ENCODE measurements around the gene IQSEC3.
"Not testable (repeated sequence)": the region's sequence is repeated elsewhere in the genome, so short reads cannot be mapped to it uniquely, and the experiment has no call there.

Gene IQSEC3

DNA sequence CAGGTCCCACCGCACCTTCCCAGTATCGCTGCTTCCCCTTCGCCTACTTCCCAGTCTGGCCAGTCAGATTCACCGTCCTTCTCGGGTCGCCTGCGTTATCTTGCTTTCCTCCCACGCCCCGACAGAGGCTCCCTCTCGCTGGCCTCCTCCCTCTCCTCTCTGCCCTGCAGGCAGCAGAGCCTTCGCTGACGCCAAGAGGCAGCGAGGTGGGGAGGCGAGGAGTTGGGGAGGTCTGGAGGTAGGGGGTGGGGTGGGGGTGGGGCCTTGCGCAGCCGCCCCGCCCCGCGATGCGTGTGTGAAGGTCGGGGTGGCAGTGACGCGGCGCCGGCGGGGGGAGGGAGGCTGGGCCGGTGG, at the start of gene IQSEC3:
Gene IQSEC3, plus strand, starts transcription at position 340 of the 354 bp plus-strand sequence. CDS start 116 bp downstream, outside the sequence.
- DNase-seq (ENCODE audit: low read depth) = not testable (repeated sequence)

DNA sequence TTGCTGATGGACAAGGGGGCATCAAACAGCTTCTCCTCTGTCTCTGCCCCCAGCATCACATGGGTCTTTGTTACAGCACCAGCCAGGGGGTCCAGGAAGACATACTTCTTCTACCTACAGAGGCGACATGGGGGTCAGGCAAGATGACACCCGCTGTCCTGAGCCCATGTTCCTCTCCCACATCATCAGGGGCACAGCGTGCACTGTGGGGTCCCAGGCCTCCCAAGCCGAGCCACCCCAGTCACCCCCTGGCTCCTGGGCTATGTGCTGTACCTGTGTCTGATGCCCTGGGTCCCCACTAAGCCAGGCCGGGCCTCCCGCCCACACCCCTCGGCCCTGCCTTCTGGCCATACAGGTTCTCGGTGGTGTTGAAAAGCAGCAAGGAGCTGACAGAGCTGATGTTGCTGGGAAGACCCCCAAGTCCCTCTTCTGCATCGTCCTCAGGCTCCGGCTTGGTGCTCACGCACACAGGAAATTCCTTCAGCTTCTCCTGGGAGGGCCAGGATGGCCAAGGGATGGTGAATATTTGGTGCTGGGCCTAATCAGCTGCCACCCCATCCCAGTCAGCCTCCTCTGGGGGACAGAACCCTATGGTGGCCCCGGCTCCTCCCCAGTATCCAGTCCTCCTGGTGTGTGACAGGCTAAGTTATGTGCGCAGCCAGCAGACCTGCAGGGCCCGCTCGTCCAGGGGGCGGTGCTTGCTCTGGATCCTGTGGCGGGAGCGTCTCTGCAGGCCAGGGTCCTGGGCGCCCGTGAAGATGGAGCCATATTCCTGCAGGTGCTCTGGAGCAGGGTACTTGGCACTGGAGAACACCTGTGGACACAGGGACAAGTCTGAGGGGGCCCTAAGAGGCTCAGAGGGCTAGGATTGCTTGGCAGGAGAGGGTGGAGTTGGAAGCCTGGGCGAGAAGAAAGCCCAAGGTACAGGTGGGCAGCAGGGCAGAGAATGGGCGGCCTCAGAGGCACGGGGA, 48.9 kb upstream of the IQSEC3 start:
- DNase-seq (ENCODE audit: low read depth) = not testable (repeated sequence)

- DNase-seq (ENCODE audit: low read depth) = not testable (repeated sequence)
Observed at GRCh38 chr12:18821-19567, 47.6 kb upstream of the IQSEC3 start.

GRCh38 chr12:19906-20305, 46.7 kb upstream of the IQSEC3 start:
- DNase-seq (ENCODE audit: low read depth) = not testable (repeated sequence)

- no peak for DNase-seq (ENCODE audit: low read depth)
Observed at GRCh38 chr12:20757-21156, 45.8 kb upstream of the IQSEC3 start.

- DNase-seq (ENCODE audit: low read depth) = no peak
Observed at GRCh38 chr12:21301-22189, 45.0 kb upstream of the IQSEC3 start.

GRCh38 chr12:22190-22529, 44.4 kb upstream of the IQSEC3 start:
- DNase-seq (ENCODE audit: low read depth) = no peak

DNA sequence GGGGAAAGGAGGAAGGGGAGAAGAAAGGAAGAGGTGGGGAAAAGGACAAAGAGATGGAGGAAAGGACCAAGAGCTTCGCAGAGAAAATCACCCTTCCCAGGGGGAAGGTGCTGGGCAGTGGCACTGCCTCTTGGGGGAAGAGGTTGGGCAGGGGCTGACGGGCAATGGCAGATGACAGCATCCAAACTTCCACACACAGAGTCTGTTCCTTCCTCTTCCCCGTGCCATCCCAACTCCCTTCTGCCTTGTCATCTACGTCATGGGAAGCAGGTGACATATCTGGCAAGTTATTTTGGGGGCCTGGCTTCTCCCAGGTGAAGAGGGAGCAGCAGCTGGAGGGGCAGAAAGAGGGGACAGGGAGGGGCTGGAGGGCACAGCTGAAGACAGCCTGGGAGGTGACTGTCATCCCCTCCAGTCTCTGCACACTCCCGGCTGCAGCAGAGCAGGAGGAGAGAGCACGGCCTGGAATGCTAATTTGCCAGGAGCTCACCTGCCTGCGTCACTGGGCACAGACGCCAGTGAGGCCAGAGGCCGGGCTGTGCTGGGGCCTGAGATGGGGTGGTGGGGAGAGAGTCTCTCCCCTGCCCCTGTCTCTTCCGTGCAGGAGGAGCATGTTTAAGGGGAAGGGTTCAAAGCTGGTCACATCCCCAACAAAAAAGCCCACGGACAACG, 43.9 kb upstream of the IQSEC3 start:
- DNase-seq (ENCODE audit: low read depth) = no peak

DNA sequence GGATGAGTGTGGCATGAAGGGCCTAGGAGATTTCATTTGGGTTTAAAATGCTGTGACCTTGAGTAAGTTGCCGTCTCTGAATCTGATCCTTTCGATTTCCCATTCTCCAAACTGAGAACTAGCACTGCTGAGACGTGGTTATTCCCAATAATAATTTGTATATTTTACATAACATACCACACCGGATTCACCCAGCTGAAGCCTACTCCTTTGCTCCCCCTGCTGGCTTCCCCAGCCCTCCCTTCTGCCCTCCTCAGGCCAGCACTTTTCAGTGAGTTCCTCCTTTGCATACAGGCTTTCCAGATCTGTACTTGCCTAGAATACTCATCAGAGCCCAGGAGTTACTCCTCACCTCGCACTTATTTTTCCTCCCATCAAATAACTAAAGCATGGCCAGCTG, 38.7 kb upstream of the IQSEC3 start:
- DNase-seq (ENCODE audit: low read depth) = not testable (repeated sequence)

- not testable (repeated sequence) for DNase-seq (ENCODE audit: low read depth)
Observed at GRCh38 chr12:38775-39174, 27.8 kb upstream of the IQSEC3 start.

- not testable (repeated sequence) for DNase-seq (ENCODE audit: low read depth)
Observed at GRCh38 chr12:39555-40265, 26.9 kb upstream of the IQSEC3 start.

DNA sequence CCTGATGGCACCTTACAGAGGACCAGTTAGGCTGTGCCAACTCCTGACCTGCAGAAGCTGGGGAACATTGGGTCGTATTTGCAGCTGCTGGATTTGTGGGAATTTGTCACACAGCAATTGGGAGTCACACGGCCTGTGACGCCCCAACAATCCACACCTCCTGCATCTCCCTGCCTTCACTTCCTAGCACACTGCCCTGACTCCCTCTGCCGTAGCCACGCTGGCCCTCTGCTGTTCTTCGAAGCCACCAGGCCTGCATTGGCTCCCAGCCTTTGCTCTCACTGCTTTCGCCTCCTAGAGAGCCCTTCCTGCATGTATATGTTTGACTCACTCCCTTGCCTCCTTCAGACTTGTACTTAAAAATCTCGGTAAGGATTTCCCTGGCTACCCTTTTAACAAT, 22.2 kb upstream of the IQSEC3 start:
- DNase-seq (ENCODE audit: low read depth) = not testable (repeated sequence)

DNA sequence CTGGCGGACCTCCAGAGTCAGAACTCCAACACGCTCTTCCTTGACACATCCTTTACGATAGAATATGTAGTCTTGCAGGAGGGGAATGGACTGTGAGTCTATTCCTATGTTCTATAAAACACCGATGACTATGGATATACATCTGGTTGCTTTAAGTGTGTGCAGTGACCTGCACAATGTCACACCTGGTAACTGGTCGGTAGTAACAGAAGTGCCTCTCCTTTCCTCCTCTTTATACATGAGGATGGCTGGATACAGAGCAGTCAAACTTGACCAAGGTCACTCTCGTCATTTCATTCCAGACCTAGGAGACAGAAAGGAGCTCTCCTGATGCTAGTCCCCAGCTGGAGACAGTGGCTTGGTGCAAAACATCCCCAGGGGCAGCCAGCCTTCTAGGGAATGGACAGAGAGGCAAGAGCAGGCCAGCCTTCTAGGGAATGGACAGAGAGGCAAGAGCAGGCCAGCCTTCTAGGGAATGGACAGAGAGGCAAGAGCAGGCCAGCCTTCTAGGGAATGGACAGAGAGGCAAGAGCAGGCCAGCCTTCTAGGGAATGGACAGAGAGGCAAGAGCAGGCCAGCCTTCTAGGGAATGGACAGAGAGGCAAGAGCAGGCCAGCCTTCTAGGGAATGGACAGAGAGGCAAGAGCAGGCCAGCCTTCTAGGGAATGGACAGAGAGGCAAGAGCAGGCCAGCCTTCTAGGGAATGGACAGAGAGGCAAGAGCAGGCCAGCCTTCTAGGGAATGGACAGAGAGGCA, 21.2 kb upstream of the IQSEC3 start:
- DNase-seq (ENCODE audit: low read depth) = not testable (repeated sequence)

DNA sequence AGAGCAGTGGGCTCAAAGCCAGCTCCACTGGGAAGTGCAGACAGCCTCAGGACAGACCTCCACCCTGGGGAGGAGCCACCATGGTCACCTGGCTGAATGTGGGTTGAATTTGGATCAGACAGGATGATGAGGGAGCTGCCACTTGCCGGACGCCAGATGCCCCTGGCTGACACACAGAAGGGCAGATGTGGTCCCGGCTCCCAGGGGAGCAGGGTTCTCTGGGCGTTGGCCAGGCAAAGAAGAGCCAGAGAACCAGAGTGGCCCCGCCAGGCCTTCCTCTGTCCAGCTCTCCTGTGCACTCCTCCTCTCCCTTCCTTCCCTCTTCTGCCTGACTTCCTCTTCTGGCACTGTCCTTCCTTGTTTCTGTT, 20.6 kb upstream of the IQSEC3 start:
- DNase-seq (ENCODE audit: low read depth) = not testable (repeated sequence)

- not testable (repeated sequence) for DNase-seq (ENCODE audit: low read depth)
Observed at GRCh38 chr12:46542-46941, 20.0 kb upstream of the IQSEC3 start.

- not testable (repeated sequence) for DNase-seq (ENCODE audit: low read depth)
Observed at GRCh38 chr12:47699-48226, 18.8 kb upstream of the IQSEC3 start.

- DNase-seq (ENCODE audit: low read depth) = not testable (repeated sequence)
Observed at GRCh38 chr12:49149-49548, 17.4 kb upstream of the IQSEC3 start.

- DNase-seq (ENCODE audit: low read depth) = not testable (repeated sequence)
Observed at GRCh38 chr12:51087-51486, 15.5 kb upstream of the IQSEC3 start.

GRCh38 chr12:51962-52361, 14.6 kb upstream of the IQSEC3 start:
- not testable (repeated sequence) for DNase-seq (ENCODE audit: low read depth)
